Mucosa of rectum (tissue), 2 donors: Measurements from ENCODE around the gene ARRB2.

Experiments used
- H3K27ac ChIP-seq, 2 donors: one replicate each; pipeline ENCODE4 v1.7.0; 2013; ENCODE audit warnings: inconsistent platforms in 2 of 2, low read depth in 2 of 2, low read length in 2 of 2
- H3K27me3 ChIP-seq, 2 donors: one replicate each; pipeline ENCODE4 v1.7.0; 2013; ENCODE audit warnings: low read length in 2 of 2; ENCODE audit not compliant: control insufficient read depth in 2 of 2, insufficient read depth in 2 of 2
- H3K36me3 ChIP-seq, 2 donors: one replicate each; pipeline ENCODE4 v1.7.0; 2013; ENCODE audit warnings: low read length in 2 of 2; ENCODE audit not compliant: control insufficient read depth in 2 of 2, insufficient read depth in 2 of 2
- H3K4me1 ChIP-seq, 2 donors: one replicate each; pipeline ENCODE4 v1.7.0; 2013; ENCODE audit warnings: low read length in 2 of 2, mild to moderate bottlenecking in 1 of 2; ENCODE audit not compliant: control insufficient read depth in 2 of 2, insufficient read depth in 2 of 2
- H3K4me3 ChIP-seq, 2 donors: one replicate each; pipeline ENCODE4 v1.7.0; 2013; ENCODE audit warnings: low read length in 2 of 2
- H3K9ac ChIP-seq, 2 donors: one replicate each; pipeline ENCODE4 v1.7.0; 2013; ENCODE audit warnings: low read length in 2 of 2, low read depth in 1 of 2, mild to moderate bottlenecking in 1 of 2
- H3K9me3 ChIP-seq, 2 donors: one replicate each; pipeline ENCODE4 v1.7.0; 2013; ENCODE audit warnings: low read length in 2 of 2; ENCODE audit not compliant: control insufficient read depth in 2 of 2
- donor health status: healthy.
- donor health status: Normal muscosa, but diverticular disease.

Gene ARRB2

GRCh38 chr17:4709794-4710692 is at the start of gene ARRB2:
TSS of gene ARRB2 (plus strand) at chr17:4710632. CDS start at chr17:4710722, 90 bp downstream.
- Histone ChIP-seq H3K27me3 (no peaks in the 10 kb centered on the region), H3K27ac (peak within 1 kb of the TSS; percentile 80 to 87), H3K9ac (peak within 1 kb of the TSS; percentile 72 to 73), H3K9me3 (no peaks in the 10 kb centered on the region), H3K36me3 (no peaks in the 10 kb centered on the region), H3K4me3 (peak within 1 kb of the TSS; percentile 70 to 81), H3K4me1 (peaks cover 21 to 23% of the 10 kb centered on the region in 2 donors)

DNA sequence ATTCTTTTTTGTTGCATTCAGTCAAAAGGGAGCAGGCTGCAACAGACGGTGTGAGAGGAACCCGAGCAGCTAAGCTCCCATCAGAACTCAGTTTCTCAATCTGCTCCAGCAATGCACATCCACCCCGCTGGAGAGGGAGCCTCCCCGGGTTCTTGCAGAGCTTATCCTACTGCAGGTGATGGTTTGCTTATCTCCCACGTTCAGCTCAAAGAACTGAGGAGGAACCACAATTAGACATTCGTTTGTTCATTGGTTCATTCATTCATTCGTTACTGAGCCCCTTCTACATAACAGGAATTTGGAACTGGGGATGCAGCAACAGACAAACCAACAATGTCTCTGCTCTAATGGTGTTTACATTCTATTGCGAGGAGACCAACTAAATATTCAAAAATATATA is 46.7 kb upstream of the ARRB2 start:
- H3K9ac ChIP-seq: no peak overlapping the region
- no peaks in the 10 kb centered on the region for H3K9me3 ChIP-seq
- H3K27me3 ChIP-seq: no peaks in the 10 kb centered on the region
- no peaks in the 10 kb centered on the region for H3K36me3 ChIP-seq
- H3K4me3 ChIP-seq: no peak overlapping the region
- peaks cover 0 to 7% of the 10 kb centered on the region in 2 donors for H3K4me1 ChIP-seq
- H3K27ac ChIP-seq: no peak overlapping the region

- H3K9ac ChIP-seq: no peak overlapping the region
- no peak overlapping the region for H3K27ac ChIP-seq
- H3K27me3 ChIP-seq: no peaks in the 10 kb centered on the region
- no peaks in the 10 kb centered on the region for H3K9me3 ChIP-seq
- H3K4me1 ChIP-seq: peaks cover 0 to 7% of the 10 kb centered on the region in 2 donors
- H3K4me3 ChIP-seq: no peak overlapping the region
- H3K36me3 ChIP-seq: no peaks in the 10 kb centered on the region
Observed at GRCh38 chr17:4664230-4664629, 46.2 kb upstream of the ARRB2 start.

DNA sequence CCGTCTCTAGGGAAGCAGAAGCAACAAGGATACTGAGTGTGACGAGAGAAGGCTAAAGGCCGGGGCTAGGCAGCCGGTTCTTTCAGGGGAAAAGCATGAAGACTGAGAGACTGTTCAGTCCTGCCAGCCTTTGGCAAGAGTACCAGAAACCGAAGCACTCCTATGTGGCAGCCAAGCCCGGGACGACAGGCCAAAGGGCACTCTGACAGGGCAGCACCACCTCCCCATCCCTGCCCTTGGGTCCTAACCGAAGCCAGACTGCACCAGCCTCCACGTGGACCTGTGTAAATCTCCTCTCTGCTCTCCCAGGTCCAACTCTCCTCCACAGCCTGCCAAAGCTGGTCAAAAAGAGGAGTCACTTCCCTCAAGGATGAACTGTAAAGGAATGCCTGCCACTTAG is 45.4 kb upstream of the ARRB2 start:
- Histone ChIP-seq H3K9ac (no peak overlapping the region), H3K27me3 (no peaks in the 10 kb centered on the region)

GRCh38 chr17:4666296-4666695 is 44.1 kb upstream of the ARRB2 start:
- Histone ChIP-seq H3K9me3 (no peaks in the 10 kb centered on the region), H3K27me3 (no peaks in the 10 kb centered on the region), H3K36me3 (peaks cover 7% of the 10 kb centered on the region in 2 donors), H3K4me3 (no peak overlapping the region), H3K9ac (no peak overlapping the region), H3K27ac (no peak overlapping the region), H3K4me1 (peaks cover 0 to 7% of the 10 kb centered on the region in 2 donors)

More for the DNA sequence above, 45.4 kb upstream of the ARRB2 start:
- Histone ChIP-seq H3K36me3 (no peaks in the 10 kb centered on the region), H3K9me3 (no peaks in the 10 kb centered on the region), H3K27ac (no peak overlapping the region), H3K4me3 (no peak overlapping the region), H3K4me1 (peaks cover 0 to 7% of the 10 kb centered on the region in 2 donors)

DNA sequence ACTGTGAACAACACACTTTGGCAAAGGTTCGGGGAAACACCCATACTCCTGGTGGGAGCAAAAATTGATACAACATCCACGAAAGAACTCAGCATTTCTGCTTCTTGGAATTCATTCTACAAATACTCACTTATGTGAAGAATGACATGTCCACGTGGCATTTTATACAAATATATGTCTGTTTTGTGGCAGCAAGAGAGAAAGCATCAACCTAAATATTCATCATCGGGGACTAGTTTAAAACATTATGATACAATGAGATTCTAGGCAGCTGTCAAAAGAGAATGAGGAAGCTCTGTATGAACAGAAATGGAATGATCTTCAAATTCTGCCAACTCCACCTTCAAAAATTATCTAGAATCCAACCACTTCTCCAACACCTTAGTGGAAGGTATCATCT is 43.3 kb upstream of the ARRB2 start:
- Histone ChIP-seq H3K9ac (no peak overlapping the region), H3K36me3 (peaks cover 9 to 13% of the 10 kb centered on the region in 2 donors), H3K4me3 (no peak overlapping the region), H3K9me3 (no peaks in the 10 kb centered on the region), H3K4me1 (peaks cover 0 to 7% of the 10 kb centered on the region in 2 donors), H3K27ac (no peak overlapping the region), H3K27me3 (no peaks in the 10 kb centered on the region)

- Histone ChIP-seq H3K4me3 (no peak overlapping the region), H3K9ac (no peak overlapping the region), H3K27me3 (no peaks in the 10 kb centered on the region), H3K27ac (no peak overlapping the region), H3K36me3 (peaks cover 47 to 56% of the 10 kb centered on the region in 2 donors), H3K9me3 (no peaks in the 10 kb centered on the region), H3K4me1 (no peaks in the 10 kb centered on the region)
Observed at GRCh38 chr17:4672055-4672630, 38.3 kb upstream of the ARRB2 start.

DNA sequence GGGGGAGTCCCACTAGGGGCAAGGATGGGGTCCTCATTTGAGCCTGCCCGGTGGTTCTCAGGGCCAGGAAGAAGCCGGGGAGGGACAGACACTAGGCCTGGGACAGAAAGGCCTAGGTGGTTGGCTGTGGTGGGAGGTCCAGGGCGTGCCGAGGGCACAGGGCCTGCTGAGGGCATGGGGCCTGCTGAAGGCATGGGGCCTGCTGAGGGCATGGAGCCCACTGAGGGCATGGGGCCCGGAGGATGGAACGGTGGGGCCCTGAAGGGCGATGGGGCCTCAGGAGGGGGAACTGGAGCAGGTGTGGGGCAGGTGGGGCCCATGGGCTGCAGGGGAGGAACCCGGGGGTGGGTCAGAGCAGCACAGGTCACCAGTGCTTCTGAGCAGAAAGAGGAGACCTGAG is 37.7 kb upstream of the ARRB2 start:
- Histone ChIP-seq H3K36me3 (peaks cover 48 to 60% of the 10 kb centered on the region in 2 donors), H3K4me3 (no peak overlapping the region), H3K9ac (no peak overlapping the region), H3K27me3 (no peaks in the 10 kb centered on the region), H3K27ac (no peak overlapping the region), H3K4me1 (no peaks in the 10 kb centered on the region), H3K9me3 (no peaks in the 10 kb centered on the region)

GRCh38 chr17:4673169-4673568 is 37.3 kb upstream of the ARRB2 start:
- Histone ChIP-seq H3K4me1 (no peaks in the 10 kb centered on the region), H3K27me3 (no peaks in the 10 kb centered on the region), H3K36me3 (peaks cover 48 to 61% of the 10 kb centered on the region in 2 donors), H3K4me3 (no peak overlapping the region), H3K9ac (no peak overlapping the region), H3K27ac (no peak overlapping the region), H3K9me3 (no peaks in the 10 kb centered on the region)

GRCh38 chr17:4673986-4674684 is 36.3 kb upstream of the ARRB2 start:
- H3K4me3 ChIP-seq: no peak overlapping the region
- H3K27ac ChIP-seq: no peak overlapping the region
- H3K27me3 ChIP-seq: no peaks in the 10 kb centered on the region
- no peak overlapping the region for H3K9ac ChIP-seq
- H3K36me3 ChIP-seq: peaks cover 53 to 70% of the 10 kb centered on the region in 2 donors
- H3K9me3 ChIP-seq: no peaks in the 10 kb centered on the region
- H3K4me1 ChIP-seq: no peaks in the 10 kb centered on the region
